ENCODE results near the gene GABRA1.

The GABRA1 gene

GRCh38 chr5:161857358-161857757, 9.4 kb downstream of the GABRA1 start:
- H3K4me3 ChIP-seq (ENCODE audit: low read depth, low read length): no peak overlapping the region

GRCh38 chr5:161863259-161863658, 15.3 kb downstream of the GABRA1 start:
- TF ChIP-seq, protein P1, sequence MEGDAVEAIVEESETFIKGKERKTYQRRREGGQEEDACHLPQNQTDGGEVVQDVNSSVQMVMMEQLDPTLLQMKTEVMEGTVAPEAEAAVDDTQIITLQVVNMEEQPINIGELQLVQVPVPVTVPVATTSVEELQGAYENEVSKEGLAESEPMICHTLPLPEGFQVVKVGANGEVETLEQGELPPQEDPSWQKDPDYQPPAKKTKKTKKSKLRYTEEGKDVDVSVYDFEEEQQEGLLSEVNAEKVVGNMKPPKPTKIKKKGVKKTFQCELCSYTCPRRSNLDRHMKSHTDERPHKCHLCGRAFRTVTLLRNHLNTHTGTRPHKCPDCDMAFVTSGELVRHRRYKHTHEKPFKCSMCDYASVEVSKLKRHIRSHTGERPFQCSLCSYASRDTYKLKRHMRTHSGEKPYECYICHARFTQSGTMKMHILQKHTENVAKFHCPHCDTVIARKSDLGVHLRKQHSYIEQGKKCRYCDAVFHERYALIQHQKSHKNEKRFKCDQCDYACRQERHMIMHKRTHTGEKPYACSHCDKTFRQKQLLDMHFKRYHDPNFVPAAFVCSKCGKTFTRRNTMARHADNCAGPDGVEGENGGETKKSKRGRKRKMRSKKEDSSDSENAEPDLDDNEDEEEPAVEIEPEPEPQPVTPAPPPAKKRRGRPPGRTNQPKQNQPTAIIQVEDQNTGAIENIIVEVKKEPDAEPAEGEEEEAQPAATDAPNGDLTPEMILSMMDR (IDR thresholded peaks at IDR 0.05; ENCODE audit: low read depth, low read length): no peak
- H3K4me3 ChIP-seq (ENCODE audit: low read depth, low read length): no peak overlapping the region

More at GRCh38 chr5:161857358-161857757, 9.4 kb downstream of the GABRA1 start:
- TF ChIP-seq, protein P1 (IDR thresholded peaks at IDR 0.05; ENCODE audit: low read depth, low read length): no peak

DNA sequence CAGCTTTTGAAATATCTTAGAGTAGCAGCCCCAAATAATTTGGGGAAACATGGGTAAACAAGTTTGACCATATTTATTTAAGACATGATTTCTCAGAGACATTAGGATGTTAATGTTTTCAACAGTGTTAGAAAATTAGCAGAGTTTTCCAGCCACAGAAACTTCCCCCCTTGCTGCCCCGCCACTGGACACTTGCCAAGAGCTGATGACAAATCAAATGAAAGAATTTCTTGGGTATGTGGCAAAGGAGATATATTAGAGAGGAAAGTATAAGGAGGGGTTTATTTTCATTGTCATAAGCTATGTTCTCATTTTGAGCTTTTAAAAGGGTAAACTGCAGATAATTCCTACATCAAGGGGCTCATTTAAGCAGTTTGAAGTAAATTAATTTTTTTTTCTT, 15.9 kb downstream of the GABRA1 start:
- no peak overlapping the region for H3K4me3 ChIP-seq (ENCODE audit: low read depth, low read length)
- TF ChIP-seq, protein P1 (IDR thresholded peaks at IDR 0.05; ENCODE audit: low read depth, low read length): no peak

DNA sequence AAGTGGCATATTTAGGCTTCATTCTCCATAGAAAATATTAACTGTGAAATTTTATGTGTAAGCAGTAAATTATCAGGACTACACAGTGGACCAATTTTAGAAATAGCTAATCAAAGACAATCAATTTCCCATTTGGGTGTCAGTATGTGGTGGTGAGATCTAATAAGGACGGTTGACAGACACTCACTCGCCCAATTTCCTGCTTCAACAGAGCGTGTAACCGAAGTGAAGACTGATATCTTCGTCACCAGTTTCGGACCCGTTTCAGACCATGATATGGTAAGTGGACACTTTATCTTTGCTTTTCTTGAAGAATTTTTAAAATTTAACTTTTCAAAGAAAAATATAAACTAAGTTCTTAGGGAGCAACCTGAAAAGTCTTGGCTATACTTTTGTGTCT, 17.6 kb downstream of the GABRA1 start:
- TF ChIP-seq, protein P1 (IDR thresholded peaks at IDR 0.05; ENCODE audit: low read depth, low read length): no peak
- H3K4me3 ChIP-seq (ENCODE audit: low read depth, low read length): no peak overlapping the region

GRCh38 chr5:161889971-161890370, 42.1 kb downstream of the GABRA1 start:
- no peak overlapping the region for H3K4me3 ChIP-seq (ENCODE audit: low read depth, low read length)
- TF ChIP-seq, protein P1 (IDR thresholded peaks at IDR 0.05; ENCODE audit: low read depth, low read length): no peak

- H3K4me3 ChIP-seq (ENCODE audit: low read depth, low read length): no peak overlapping the region
- TF ChIP-seq, protein P1 (IDR thresholded peaks at IDR 0.05; ENCODE audit: low read depth, low read length): no peak
Observed at GRCh38 chr5:161895514-161895913, 47.6 kb downstream of the GABRA1 start.

- H3K4me3 ChIP-seq (ENCODE audit: low read depth, low read length): no peak overlapping the region
- TF ChIP-seq, protein P1 (IDR thresholded peaks at IDR 0.05; ENCODE audit: low read depth, low read length): no peak
Observed at GRCh38 chr5:161897033-161897432, 49.1 kb downstream of the GABRA1 start.
